Activated naive CD8-positive, alpha-beta T cell treated with anti-CD3 and anti-CD28 coated beads, Interleukin-2, amount 10 ng/mL, durations not matched to agents 7 days and 5 days (primary cell): Measurements from ENCODE around the gene VIPAS39. TPM values are rescaled to one million over a fixed set of nuclear protein-coding genes. Genes with fewer than 3 reads are reported as not detected.
"Not testable (repeated sequence)": the region's sequence is repeated elsewhere in the genome, so short reads cannot be mapped to it uniquely, and the experiment has no call there.

Source experiments
- ATAC-seq: fragments of 150-1000 bp; cut with Tn5 transposase; one replicate; pipeline ENCODE4 v1.10.0; 2021; ENCODE audit warnings: low read depth, moderate library complexity
- POLR2A ChIA-PET: fragments of 350-600 bp; sonication (Branson Sonifier 250); formaldehyde crosslinking; loops from one replicate; lab custom pipeline; 2021; ENCODE audit warnings: antibody characterized with exemption; lab: Charles Lee
- DNase-seq: peaks from one replicate; pipeline ENCODE4 v3.0.0; 2021
- H3K27ac Mint-ChIP-seq: one replicate; pipeline ENCODE4 v1.8.0; 2022; ENCODE audit warnings: mild to moderate bottlenecking, mixed read lengths
- H3K27me3 Mint-ChIP-seq: one replicate; pipeline ENCODE4 v1.8.0; 2022; ENCODE audit warnings: mild to moderate bottlenecking, moderate library complexity, mixed read lengths
- H3K36me3 Mint-ChIP-seq: one replicate; pipeline ENCODE4 v1.8.0; 2021; ENCODE audit warnings: mild to moderate bottlenecking, mixed read lengths
- H3K4me1 Mint-ChIP-seq: one replicate; pipeline ENCODE4 v1.8.0; 2021; ENCODE audit warnings: mixed read lengths
- H3K4me3 Mint-ChIP-seq: one replicate; pipeline ENCODE4 v1.8.0; 2022; ENCODE audit warnings: mild to moderate bottlenecking, moderate library complexity, mixed read lengths
- H3K9me3 Mint-ChIP-seq: one replicate; pipeline ENCODE4 v1.8.0; 2021; ENCODE audit warnings: mixed read lengths
- total RNA-seq, 2 experiments: library from RNA; stranded (reverse); gene quantifications; one replicate each; pipeline ENCODE4 v1.2.3, GENCODE V29; 2021

Gene VIPAS39
- total RNA-seq, 2 experiments from 2014 or later = 19.2 to 19.6 TPM

DNA sequence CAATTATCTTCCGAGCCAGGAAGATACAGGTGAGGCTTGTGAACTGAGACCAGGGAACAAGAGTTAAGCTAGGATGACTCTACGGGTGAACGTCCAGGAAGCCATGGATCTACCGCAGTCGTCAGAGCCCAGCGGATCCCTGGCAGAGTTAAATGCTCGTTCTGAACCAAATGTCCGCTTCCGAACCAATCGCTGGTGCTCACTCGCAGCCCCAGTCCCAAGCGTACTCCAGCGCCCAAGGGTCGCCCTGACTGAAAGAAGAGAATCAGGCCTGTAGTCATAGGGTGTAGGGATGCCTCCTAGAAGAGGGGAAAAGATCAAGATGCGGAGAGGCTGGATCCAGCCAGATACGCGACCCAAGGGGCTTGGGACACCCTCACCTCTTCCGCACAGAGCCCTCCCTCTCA, 283 bp downstream of the VIPAS39 start:
- POLR2A ChIA-PET = interaction anchor here (0.6 to 2.7 kb wide), 5 partner anchors 80 to 303 kb away, joined by 3 to 14 read pairs (median 5); partner anchors contain the start of genes GSTZ1, POMT2, SAMD15 and SNW1

DNA sequence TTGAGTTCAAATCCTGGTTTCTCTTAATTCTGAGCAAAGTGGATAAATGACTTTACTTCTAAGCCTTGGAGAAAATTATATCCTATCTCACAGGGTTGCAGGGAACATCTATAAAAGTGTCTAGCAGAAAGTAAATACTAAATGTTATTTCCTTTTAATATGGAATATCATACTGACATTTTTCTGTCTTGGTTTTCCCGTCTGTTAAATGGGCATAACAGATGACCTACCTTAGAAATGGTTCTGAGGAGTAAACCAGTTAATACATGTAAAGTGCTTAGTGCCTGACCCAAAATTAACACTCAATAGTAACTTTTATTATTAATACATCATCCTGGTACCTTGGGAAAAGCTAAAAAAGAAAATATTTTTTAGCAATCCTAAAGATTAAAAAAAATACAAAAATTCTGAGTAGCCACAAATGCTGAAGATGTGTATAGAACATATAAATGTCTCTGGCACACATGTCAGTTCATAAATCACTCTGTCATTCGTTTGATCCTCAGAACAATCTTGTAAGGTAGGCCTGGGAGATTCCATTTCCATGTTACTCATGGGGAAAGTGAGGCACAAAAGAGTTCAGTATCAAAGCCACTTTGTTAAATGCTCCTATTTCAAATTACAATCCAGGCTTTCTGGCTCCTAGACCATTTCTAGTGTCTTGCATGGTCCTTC, 1.3 kb downstream of the VIPAS39 start:
- H3K27ac Mint-ChIP-seq = peak overlapping the region; percentile 100
- peaks cover 18% of the 10 kb centered on the region for H3K36me3 Mint-ChIP-seq
- H3K4me1 Mint-ChIP-seq = peaks cover 31% of the 10 kb centered on the region
- no peaks in the 10 kb centered on the region for H3K27me3 Mint-ChIP-seq
- POLR2A ChIA-PET = interaction anchor here (1.3 kb wide), 1 partner anchor 304 kb away, joined by 5 read pairs; the partner anchor contains the start of gene SNW1
- H3K4me3 Mint-ChIP-seq = peak overlapping the region; percentile 100
- ATAC-seq (no peak), DNase-seq (no peak)
- no peaks in the 10 kb centered on the region for H3K9me3 Mint-ChIP-seq

More for the DNA sequence above, 283 bp downstream of the VIPAS39 start:
- Mint-ChIP-seq H3K27me3 (no peaks in the 10 kb centered on the region), H3K36me3 (peaks cover 25% of the 10 kb centered on the region), H3K9me3 (no peaks in the 10 kb centered on the region), H3K27ac (peak overlapping the region; percentile 100), H3K4me3 (peak overlapping the region; percentile 100), H3K4me1 (peaks cover 33% of the 10 kb centered on the region)
- DNase-seq (no peak), ATAC-seq (no peak)

DNA sequence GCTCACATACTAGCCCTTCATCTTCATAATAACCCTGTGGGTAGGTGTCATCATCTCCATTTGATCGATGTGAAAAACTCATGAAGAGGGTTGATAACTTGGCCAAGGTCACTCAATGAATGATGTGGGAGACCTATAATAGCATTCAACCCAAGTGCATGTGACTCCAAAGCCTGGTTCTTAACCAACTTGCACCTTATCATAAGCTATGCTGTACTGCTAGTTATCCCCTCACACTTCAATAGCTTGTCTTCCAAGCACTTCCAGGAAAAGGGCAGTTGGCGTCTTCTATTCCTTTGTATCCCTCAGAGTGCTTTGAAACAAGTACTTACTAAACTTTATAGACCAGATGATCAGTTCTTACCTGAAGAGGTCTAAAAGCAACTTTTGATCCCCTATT, 15.2 kb downstream of the VIPAS39 start:
- DNase-seq (no peak), ATAC-seq (no peak)
- Mint-ChIP-seq H3K4me3 (no peak overlapping the region), H3K27me3 (no peaks in the 10 kb centered on the region), H3K9me3 (no peaks in the 10 kb centered on the region), H3K4me1 (no peaks in the 10 kb centered on the region), H3K27ac (no peak overlapping the region), H3K36me3 (peaks cover 24% of the 10 kb centered on the region)
- POLR2A ChIA-PET = no interaction called here

DNA sequence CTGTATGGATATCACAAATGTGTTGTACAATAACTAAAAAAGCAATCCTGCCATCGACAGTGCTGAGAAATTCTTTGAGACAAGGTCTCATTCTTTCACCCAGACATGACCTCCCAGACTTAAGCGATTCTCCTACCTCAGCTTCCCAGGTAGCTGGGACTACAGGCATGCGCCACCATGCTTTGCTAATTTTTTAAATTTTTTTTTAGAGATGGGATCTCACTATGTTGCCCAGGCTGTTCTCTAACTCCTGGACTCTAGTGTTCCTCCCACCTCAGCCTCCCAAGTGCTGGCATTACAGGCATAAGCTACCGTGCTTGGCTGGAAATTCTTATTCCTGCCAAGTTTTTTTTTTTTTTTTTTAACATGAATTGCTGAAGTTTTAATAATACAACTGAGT, 17.5 kb downstream of the VIPAS39 start:
- Mint-ChIP-seq H3K36me3 (peaks cover 30% of the 10 kb centered on the region), H3K4me1 (no peaks in the 10 kb centered on the region), H3K4me3 (no peak overlapping the region), H3K27me3 (no peaks in the 10 kb centered on the region), H3K27ac (no peak overlapping the region), H3K9me3 (no peaks in the 10 kb centered on the region)
- POLR2A ChIA-PET = no interaction called here
- no peak for DNase-seq
- ATAC-seq = no peak

DNA sequence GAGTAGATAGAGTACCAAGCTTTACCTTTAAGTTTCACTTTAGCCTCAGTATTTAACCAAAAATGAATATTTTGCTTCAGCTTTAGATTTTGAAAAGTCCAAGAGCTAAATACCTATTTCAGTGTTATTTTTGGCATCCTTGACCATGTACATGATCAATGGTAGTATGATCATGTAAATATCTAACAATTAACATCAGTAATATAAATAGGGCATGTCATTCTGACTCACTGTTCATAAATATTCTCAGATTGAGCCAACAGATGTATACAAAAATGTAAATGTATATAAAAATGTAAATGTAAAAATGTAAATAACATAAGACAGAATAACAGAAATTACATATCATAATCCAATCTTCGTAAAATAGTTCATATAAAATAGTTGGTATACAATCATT, 18.8 kb downstream of the VIPAS39 start:
- ATAC-seq = no peak
- H3K9me3 Mint-ChIP-seq = no peaks in the 10 kb centered on the region
- H3K27ac Mint-ChIP-seq = no peak overlapping the region
- DNase-seq = no peak
- POLR2A ChIA-PET = no interaction called here
- H3K36me3 Mint-ChIP-seq = peaks cover 37% of the 10 kb centered on the region
- H3K27me3 Mint-ChIP-seq = no peaks in the 10 kb centered on the region
- no peak overlapping the region for H3K4me3 Mint-ChIP-seq
- H3K4me1 Mint-ChIP-seq = no peaks in the 10 kb centered on the region

DNA sequence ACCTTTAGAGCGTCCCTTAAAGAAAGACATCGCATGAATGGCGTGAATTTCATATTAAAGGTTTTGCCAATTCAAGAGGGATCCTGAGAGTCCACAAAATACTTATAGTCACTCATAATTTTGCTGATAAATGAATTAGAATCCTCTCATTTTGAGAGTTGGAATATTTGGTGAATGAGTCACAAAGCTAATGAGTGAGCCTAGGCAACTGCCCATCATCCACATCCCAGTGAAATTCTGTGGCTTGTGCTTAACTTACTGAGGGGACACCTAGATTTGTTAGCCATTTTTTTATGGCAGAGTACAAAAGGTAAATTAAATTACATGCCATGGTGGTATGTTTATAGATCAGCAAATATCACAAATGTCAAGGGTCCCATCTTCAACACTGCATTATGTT, 21.4 kb downstream of the VIPAS39 start:
- no peaks in the 10 kb centered on the region for H3K4me1 Mint-ChIP-seq
- no peak overlapping the region for H3K4me3 Mint-ChIP-seq
- no peak overlapping the region for H3K27ac Mint-ChIP-seq
- DNase-seq (no peak), ATAC-seq (no peak)
- H3K9me3 Mint-ChIP-seq = no peaks in the 10 kb centered on the region
- peaks cover 26% of the 10 kb centered on the region for H3K36me3 Mint-ChIP-seq
- POLR2A ChIA-PET = no interaction called here
- H3K27me3 Mint-ChIP-seq = no peaks in the 10 kb centered on the region

DNA sequence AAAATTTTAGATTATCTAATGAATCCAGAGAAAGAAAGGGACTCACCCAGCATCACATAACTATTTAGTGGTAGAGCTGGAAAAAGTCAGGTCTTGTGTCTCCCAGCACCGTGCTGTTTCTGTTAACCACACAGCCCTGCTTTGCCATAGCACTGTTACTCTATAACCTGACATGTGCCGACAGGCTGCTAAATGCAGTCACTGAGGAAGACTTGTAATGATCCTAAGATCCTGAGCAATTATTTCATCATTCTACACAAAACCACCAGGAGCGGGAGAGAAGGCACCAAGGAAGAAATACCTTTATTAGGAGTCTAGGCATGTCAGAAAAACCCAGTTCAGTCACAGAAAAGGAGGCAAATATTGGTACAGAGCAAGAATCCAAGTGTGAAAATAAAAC, 31.0 kb downstream of the VIPAS39 start:
- Mint-ChIP-seq H3K36me3 (peaks cover 52% of the 10 kb centered on the region), H3K4me1 (no peaks in the 10 kb centered on the region), H3K9me3 (no peaks in the 10 kb centered on the region), H3K27ac (no peak overlapping the region), H3K27me3 (no peaks in the 10 kb centered on the region), H3K4me3 (no peak overlapping the region)
- POLR2A ChIA-PET = interaction anchor here (0.6 kb wide), 1 partner anchor 14 kb away, joined by 3 read pairs; no protein-coding TSS in a partner anchor
- DNase-seq (no peak), ATAC-seq (no peak)

DNA sequence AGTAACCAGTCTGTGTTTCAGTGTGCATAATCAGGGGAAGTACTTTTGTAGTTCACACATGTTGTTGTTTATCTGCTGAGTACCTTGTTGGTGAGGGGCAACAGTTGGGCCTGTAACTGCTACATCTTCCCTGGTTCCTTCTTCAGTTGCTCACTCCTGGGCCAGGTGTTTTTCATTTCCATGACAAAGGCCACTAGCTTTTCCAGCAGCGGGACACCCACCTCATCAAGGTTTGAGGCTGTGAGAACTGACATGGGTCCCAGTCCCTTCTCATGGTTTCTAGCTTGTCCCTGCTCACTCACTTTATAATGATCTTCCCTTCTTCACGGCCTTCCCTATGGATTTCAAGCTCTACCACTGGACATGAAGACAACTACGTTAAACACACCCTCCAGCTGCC, 32.5 kb downstream of the VIPAS39 start:
- no peak overlapping the region for H3K27ac Mint-ChIP-seq
- POLR2A ChIA-PET = no interaction called here
- no peaks in the 10 kb centered on the region for H3K27me3 Mint-ChIP-seq
- peaks cover 53% of the 10 kb centered on the region for H3K36me3 Mint-ChIP-seq
- H3K4me1 Mint-ChIP-seq = no peaks in the 10 kb centered on the region
- peaks cover 2% of the 10 kb centered on the region for H3K9me3 Mint-ChIP-seq
- no peak overlapping the region for H3K4me3 Mint-ChIP-seq
- no peak for ATAC-seq
- no peak for DNase-seq

DNA sequence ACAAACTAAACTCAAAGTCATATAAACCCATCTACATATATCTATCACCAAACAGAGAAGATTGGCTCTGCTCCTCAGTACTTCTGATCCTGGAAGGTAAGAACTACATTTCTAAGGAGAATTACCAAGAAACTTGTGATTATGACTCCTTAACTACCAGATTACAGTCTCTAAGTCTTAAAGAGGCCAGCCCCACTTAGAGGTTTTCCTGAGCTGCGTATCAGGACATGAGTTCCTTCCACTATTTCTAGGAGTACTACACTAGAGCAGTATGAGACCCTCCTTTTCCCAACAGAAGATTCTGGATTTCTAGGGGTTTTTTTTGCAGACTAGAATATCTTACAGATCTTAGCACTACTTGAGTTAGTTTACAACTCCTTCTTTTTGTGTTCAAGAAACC, 34.0 kb downstream of the VIPAS39 start, which contains the start of gene NOXRED1:
NOXRED1 (minus strand) TSS at position 101 of the 400 bp plus-strand sequence. CDS start 634 bp downstream, outside the sequence.
- Mint-ChIP-seq H3K27ac (no peak within 1 kb of the TSS), H3K36me3 (peaks cover 45% of the 10 kb centered on the region)

DNA sequence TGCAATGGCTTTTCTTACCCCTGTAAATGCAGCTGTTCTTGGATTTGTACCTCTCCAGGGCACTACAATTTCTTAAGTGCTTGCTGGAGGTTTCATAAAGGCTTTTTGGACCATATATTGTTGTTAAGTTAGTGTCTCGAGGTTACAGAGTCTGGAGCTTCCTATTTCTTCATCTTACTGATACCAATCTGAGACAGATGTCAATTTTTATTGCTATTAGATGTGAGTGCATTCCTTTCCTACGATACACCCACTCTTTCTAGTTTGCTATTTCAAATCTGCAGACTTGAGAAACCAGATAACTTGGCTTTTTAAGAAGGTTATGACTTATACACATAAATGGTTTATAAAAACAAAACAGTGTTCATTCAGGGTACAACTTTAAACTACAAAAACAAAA, 36.2 kb downstream of the VIPAS39 start:
- Mint-ChIP-seq H3K9me3 (peaks cover 13% of the 10 kb centered on the region), H3K4me3 (no peak overlapping the region), H3K27ac (no peak overlapping the region), H3K36me3 (peaks cover 37% of the 10 kb centered on the region), H3K4me1 (no peaks in the 10 kb centered on the region), H3K27me3 (no peaks in the 10 kb centered on the region)
- no peak for DNase-seq
- POLR2A ChIA-PET = no interaction called here
- no peak for ATAC-seq

More for the DNA sequence above, 34.0 kb downstream of the VIPAS39 start, which contains the start of gene NOXRED1:
- H3K4me1 Mint-ChIP-seq = no peaks in the 10 kb centered on the region
- no peaks in the 10 kb centered on the region for H3K27me3 Mint-ChIP-seq
- H3K9me3 Mint-ChIP-seq = peaks cover 9% of the 10 kb centered on the region
- no peak for ATAC-seq
- DNase-seq = no peak
- POLR2A ChIA-PET = no interaction called here
- no peak within 1 kb of the TSS for H3K4me3 Mint-ChIP-seq

DNA sequence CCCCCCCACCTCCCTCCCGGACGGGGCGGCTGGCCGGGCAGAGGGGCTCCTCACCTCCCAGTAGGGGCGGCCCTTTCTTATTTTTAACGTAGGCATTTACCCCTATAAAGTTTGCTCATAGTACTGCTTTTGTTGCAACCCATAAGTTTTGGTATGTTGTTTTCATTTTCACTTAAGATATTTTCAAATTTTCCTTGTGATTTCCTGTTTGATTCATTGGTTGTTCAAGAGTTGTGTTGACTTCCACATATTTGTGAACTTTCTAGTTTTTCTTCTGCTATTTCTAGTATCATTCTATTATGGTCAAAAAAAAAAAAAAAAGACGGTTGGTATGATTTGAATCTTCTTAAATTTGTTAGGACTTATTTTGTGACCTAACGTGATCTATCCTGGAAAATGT, 40.6 kb downstream of the VIPAS39 start:
- H3K9me3 Mint-ChIP-seq = peaks cover 13% of the 10 kb centered on the region
- H3K36me3 Mint-ChIP-seq = peaks cover 15% of the 10 kb centered on the region
- DNase-seq (no peak), ATAC-seq (no peak)
- POLR2A ChIA-PET = no interaction called here
- H3K27ac Mint-ChIP-seq = no peak overlapping the region
- H3K27me3 Mint-ChIP-seq = peaks cover 2% of the 10 kb centered on the region
- no peak overlapping the region for H3K4me3 Mint-ChIP-seq
- no peaks in the 10 kb centered on the region for H3K4me1 Mint-ChIP-seq

DNA sequence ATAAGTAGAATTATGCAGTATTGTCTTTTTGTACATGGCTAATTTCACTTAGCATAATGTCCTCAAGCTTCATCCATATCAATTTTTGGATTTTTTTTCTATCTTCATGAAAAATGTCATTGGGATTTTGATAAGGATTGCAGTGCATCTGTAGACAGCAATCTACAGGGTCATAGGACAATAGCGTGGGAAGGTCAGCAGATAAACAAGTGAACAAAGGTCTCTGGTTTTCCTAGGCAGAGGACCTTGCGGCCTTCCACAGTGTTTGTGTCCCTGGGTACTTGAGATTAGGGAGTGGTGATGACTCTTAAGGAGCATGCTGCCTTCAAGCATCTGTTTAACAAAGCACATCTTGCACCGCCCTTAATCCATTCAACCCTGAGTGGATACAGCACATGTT, 41.3 kb downstream of the VIPAS39 start:
- H3K27ac Mint-ChIP-seq, H3K36me3 Mint-ChIP-seq, H3K27me3 Mint-ChIP-seq, POLR2A ChIA-PET, DNase-seq, ATAC-seq, H3K4me1 Mint-ChIP-seq, H3K4me3 Mint-ChIP-seq: not testable (repeated sequence)
- H3K9me3 Mint-ChIP-seq = peaks cover 13% of the 10 kb centered on the region

DNA sequence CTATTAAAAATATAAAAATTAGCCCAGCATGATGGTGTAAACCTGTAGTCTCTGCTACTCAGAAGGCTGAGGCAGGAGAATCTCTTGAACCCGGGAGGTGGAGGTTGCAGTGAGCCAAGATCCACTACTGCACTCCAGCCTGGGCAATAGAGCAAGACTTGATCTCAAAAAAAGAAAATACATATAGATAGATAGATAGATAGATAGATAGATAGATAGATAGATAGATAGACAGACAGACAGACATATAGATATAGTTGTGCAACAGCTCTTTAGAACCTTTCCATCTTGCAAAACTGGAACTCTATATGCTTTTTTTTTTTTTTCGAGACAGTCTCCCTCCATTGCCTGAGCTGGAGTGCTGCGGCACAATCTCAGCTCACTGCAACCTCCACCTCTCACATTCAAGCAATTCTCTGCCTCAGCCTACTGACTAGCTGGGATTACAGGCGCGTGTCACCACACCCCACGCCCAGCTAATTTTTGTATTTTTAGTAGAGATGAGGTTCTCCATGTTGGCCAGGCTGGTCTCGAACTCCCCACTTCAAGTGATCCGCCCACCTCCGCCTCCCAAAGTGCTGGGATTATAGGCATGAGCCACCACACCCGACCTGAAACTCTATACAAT, 41.9 kb downstream of the VIPAS39 start:
- DNase-seq, H3K4me3 Mint-ChIP-seq, H3K36me3 Mint-ChIP-seq, H3K27me3 Mint-ChIP-seq, POLR2A ChIA-PET, H3K27ac Mint-ChIP-seq, ATAC-seq, H3K4me1 Mint-ChIP-seq: not testable (repeated sequence)
- H3K9me3 Mint-ChIP-seq = peaks cover 13% of the 10 kb centered on the region

DNA sequence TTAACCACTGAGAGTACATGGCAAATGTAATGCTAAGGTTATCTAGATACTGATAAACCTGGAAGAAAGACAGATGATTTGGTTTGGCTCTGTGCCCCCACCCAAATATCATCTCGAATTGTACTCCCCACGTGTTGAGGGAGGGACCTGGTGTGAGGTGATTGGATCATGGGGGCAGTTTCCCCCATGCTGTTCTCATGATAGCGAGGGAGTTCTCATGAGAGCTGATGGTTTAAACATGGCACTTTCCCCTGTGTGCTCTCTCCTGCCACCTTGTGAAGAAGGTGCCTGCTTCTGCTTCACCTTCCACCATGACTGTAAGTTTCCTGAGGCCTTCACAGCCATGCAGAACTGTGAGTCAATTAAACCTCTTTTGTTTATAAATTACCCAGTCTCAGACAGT, 48.3 kb downstream of the VIPAS39 start:
- H3K27me3 Mint-ChIP-seq = peaks cover 2% of the 10 kb centered on the region
- no peaks in the 10 kb centered on the region for H3K9me3 Mint-ChIP-seq
- H3K27ac Mint-ChIP-seq = no peak overlapping the region
- H3K4me3 Mint-ChIP-seq = no peak overlapping the region
- DNase-seq = no peak
- ATAC-seq = no peak
- peaks cover 17% of the 10 kb centered on the region for H3K4me1 Mint-ChIP-seq
- POLR2A ChIA-PET = no interaction called here
- no peaks in the 10 kb centered on the region for H3K36me3 Mint-ChIP-seq
